ENCODE measurements around the gene TPCN2.
"Not testable (repeated sequence)": the region's sequence is repeated elsewhere in the genome, so short reads cannot be mapped to it uniquely, and the experiment has no call there.

Gene TPCN2

GRCh38 chr11:69148377-69148762 lies 99.6 kb downstream of the TPCN2 start:
- no peak for DNase-seq (ENCODE audit: low read depth in 3 of 3, low spot score in 1 of 3)

GRCh38 chr11:69148806-69149205 lies 100.1 kb downstream of the TPCN2 start:
- no peak for DNase-seq (ENCODE audit: low read depth in 3 of 3, low spot score in 1 of 3)

- not testable (repeated sequence) for DNase-seq (ENCODE audit: low read depth in 3 of 3, low spot score in 1 of 3)
These were observed 100.8 kb downstream of the TPCN2 start for GRCh38 chr11:69149338-69150045.

- DNase-seq (ENCODE audit: low read depth in 3 of 3, low spot score in 1 of 3), result no peak
These were observed 101.4 kb downstream of the TPCN2 start for GRCh38 chr11:69150175-69150574.

GRCh38 chr11:69151836-69152235 lies 103.1 kb downstream of the TPCN2 start:
- DNase-seq (ENCODE audit: low read depth in 3 of 3, low spot score in 1 of 3), result no peak

- no peak for DNase-seq (ENCODE audit: low read depth in 3 of 3, low spot score in 1 of 3)
These were observed 104.1 kb downstream of the TPCN2 start for GRCh38 chr11:69152733-69153421.

- no peak for DNase-seq (ENCODE audit: low read depth in 3 of 3, low spot score in 1 of 3)
These were observed 104.9 kb downstream of the TPCN2 start for GRCh38 chr11:69153661-69154060.

- no peak for DNase-seq (ENCODE audit: low read depth in 3 of 3, low spot score in 1 of 3)
These were observed 105.6 kb downstream of the TPCN2 start for GRCh38 chr11:69154211-69154913.

GRCh38 chr11:69154938-69155301 lies 106.2 kb downstream of the TPCN2 start:
- no peak for DNase-seq (ENCODE audit: low read depth in 3 of 3, low spot score in 1 of 3)

GRCh38 chr11:69155302-69156234 lies 106.8 kb downstream of the TPCN2 start, which contains the start of gene SMIM38:
SMIM38 (plus strand) TSS chr11:69155935; CDS start chr11:69157847, 1,912 bp downstream.
- DNase-seq (ENCODE audit: low read depth in 3 of 3, low spot score in 1 of 3), result no peak

GRCh38 chr11:69156235-69156639 lies 107.5 kb downstream of the TPCN2 start:
- DNase-seq (ENCODE audit: low read depth in 3 of 3, low spot score in 1 of 3), result no peak

GRCh38 chr11:69156673-69157155 lies 108.0 kb downstream of the TPCN2 start:
- DNase-seq (ENCODE audit: low read depth in 3 of 3, low spot score in 1 of 3), result no peak

GRCh38 chr11:69157156-69157821 lies 108.6 kb downstream of the TPCN2 start:
- DNase-seq (ENCODE audit: low read depth in 3 of 3, low spot score in 1 of 3), result no peak

GRCh38 chr11:69157822-69158231 lies 109.1 kb downstream of the TPCN2 start:
- no peak for DNase-seq (ENCODE audit: low read depth in 3 of 3, low spot score in 1 of 3)

GRCh38 chr11:69158301-69159149 lies 109.8 kb downstream of the TPCN2 start:
- no peak for DNase-seq (ENCODE audit: low read depth in 3 of 3, low spot score in 1 of 3)

GRCh38 chr11:69159150-69159852 lies 110.6 kb downstream of the TPCN2 start:
- no peak for DNase-seq (ENCODE audit: low read depth in 3 of 3, low spot score in 1 of 3)

- DNase-seq (ENCODE audit: low read depth in 3 of 3, low spot score in 1 of 3), result no peak
These were observed 111.8 kb downstream of the TPCN2 start for GRCh38 chr11:69160296-69161116.

- no peak for DNase-seq (ENCODE audit: low read depth in 3 of 3, low spot score in 1 of 3)
These were observed 112.3 kb downstream of the TPCN2 start for GRCh38 chr11:69161117-69161407.

Measured in stimulated activated CD4-positive, alpha-beta T cell treated with anti-CD3 and anti-CD28 coated beads, TNF-alpha, amount 100 ng/mL, for 1 hour (primary cell).